ENCODE data around the gene ARX. TPM values are rescaled to one million over a fixed set of nuclear protein-coding genes. Genes with fewer than 3 reads are reported as not detected.

The ARX gene
- total and polyA plus RNA-seq, 2 donors (not counting 3 experiments of a cell fraction or from before 2014, with no cell fraction given), result not detected

DNA sequence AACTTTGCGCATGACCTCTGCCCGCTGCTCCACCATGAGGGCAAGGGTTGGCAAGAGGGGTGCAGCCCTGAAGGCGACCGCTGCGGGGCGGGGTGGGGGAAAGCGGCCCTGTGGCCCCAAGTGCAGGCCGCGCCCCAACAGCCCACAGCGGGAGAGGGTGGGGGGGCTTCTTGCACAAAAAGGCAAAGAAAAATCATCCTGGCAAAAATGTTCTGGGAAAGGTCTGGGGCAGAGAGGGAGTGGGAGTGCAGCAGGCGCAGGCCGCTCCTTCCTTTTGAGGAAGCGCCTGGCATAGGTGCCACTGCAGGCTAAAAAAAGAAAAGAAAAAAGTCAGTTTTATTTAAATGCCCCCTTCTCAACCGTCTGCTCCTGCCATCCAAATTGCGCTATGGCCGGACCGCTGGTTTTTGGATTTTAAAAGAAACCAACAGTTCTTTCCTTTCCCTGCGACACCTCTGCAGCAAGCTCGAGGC, 1.4 kb downstream of the ARX start:
- H3K36me3 ChIP-seq (ENCODE audit: control insufficient read depth in 2 of 2, extremely low read depth in 1 of 2, insufficient read depth in 2 of 2, low read length in 2 of 2), result no peaks in the 10 kb centered on the region
- no TSS peak for BruUV-seq (replicated peaks)
- TF ChIP-seq FOS (IDR thresholded peaks at IDR 0.05; ENCODE audit: borderline replicate concordance, insufficient read depth, low read length) (no peak), GATA2 (IDR thresholded peaks at IDR 0.05; ENCODE audit: insufficient read depth, insufficient read length, low read depth, low read length) (no peak), MYC (IDR thresholded peaks at IDR 0.05; ENCODE audit: low read depth, low read length) (no peak), EZH2 (IDR thresholded peaks at IDR 0.05; ENCODE audit: borderline replicate concordance, low read depth, low read length, severe bottlenecking) (no peak), JUN (IDR thresholded peaks at IDR 0.05; ENCODE audit: borderline replicate concordance, insufficient read depth, insufficient read length, low read depth) (no peak), POLR2A (IDR thresholded peaks at IDR 0.05; ENCODE audit: low read depth, low read length) (no peak), POLR2AphosphoS5 (IDR thresholded peaks at IDR 0.05; ENCODE audit: insufficient read depth, low read depth, low read length) (no peak)
- TF ChIP-seq, protein P1, sequence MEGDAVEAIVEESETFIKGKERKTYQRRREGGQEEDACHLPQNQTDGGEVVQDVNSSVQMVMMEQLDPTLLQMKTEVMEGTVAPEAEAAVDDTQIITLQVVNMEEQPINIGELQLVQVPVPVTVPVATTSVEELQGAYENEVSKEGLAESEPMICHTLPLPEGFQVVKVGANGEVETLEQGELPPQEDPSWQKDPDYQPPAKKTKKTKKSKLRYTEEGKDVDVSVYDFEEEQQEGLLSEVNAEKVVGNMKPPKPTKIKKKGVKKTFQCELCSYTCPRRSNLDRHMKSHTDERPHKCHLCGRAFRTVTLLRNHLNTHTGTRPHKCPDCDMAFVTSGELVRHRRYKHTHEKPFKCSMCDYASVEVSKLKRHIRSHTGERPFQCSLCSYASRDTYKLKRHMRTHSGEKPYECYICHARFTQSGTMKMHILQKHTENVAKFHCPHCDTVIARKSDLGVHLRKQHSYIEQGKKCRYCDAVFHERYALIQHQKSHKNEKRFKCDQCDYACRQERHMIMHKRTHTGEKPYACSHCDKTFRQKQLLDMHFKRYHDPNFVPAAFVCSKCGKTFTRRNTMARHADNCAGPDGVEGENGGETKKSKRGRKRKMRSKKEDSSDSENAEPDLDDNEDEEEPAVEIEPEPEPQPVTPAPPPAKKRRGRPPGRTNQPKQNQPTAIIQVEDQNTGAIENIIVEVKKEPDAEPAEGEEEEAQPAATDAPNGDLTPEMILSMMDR (IDR thresholded peaks at IDR 0.05; ENCODE audit: extremely low read depth in 1 of 2, insufficient read depth in 1 of 2, low read depth in 1 of 2, low read length in 2 of 2), result no peak
- TF ChIP-seq, protein P2, sequence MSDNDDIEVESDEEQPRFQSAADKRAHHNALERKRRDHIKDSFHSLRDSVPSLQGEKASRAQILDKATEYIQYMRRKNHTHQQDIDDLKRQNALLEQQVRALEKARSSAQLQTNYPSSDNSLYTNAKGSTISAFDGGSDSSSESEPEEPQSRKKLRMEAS (IDR thresholded peaks at IDR 0.05; ENCODE audit: insufficient read depth, insufficient read length), result no peak
- ChIA-PET CTCF (no interaction called here), POLR2A (no interaction called here)
- H3K79me2 ChIP-seq (ENCODE audit: control insufficient read depth, insufficient read depth, low read length), result no peaks in the 10 kb centered on the region
- no peak overlapping the region for H3K4me2 ChIP-seq (ENCODE audit: insufficient read depth, low read length)
- no peak overlapping the region for H3K4me3 ChIP-seq (replicated peaks in 1 of 3; ENCODE audit: insufficient read depth in 1 of 3, low read depth in 1 of 3, low read length in 3 of 3)
- no peak overlapping the region for H3K27ac ChIP-seq (ENCODE audit: insufficient read depth, low read depth, low read length)
- no peaks in the 10 kb centered on the region for H4K20me1 ChIP-seq (replicated peaks; ENCODE audit: control insufficient read depth, extremely low read depth, insufficient read depth, low read length)
- FAIRE-seq (no peak), DNase-seq (ENCODE audit: low read depth, low spot score) (no peak)
- intact Hi-C loops (cut with micrococcal nuclease) (no loop called here), dilution Hi-C loops (cut with MboI; ENCODE audit: extremely low pct_ligation_motif_present, low sequenced_read_pairs) (no loop called here)
- H2AFZ ChIP-seq (ENCODE audit: low read depth, low read length), result no peak overlapping the region
- no peaks in the 10 kb centered on the region for H3K9me3 ChIP-seq (replicated peaks; ENCODE audit: control insufficient read depth, insufficient read depth, low read length)
- no peaks in the 10 kb centered on the region for H3K9me1 ChIP-seq (replicated peaks; ENCODE audit: control insufficient read depth, extremely low read depth, insufficient read depth, low read length)
- H3K4me1 ChIP-seq (ENCODE audit: control insufficient read depth, extremely low read depth, insufficient read depth, low read length), result peaks cover 2% of the 10 kb centered on the region
- H3K9ac ChIP-seq (replicated peaks; ENCODE audit: extremely low read depth, insufficient read depth, low read length), result no peak overlapping the region
- peaks cover 69 to 93% of the 10 kb centered on the region in 2 experiments for H3K27me3 ChIP-seq (ENCODE audit: control insufficient read depth in 2 of 2, insufficient read depth in 2 of 2, low read length in 2 of 2)
